Glomerular visceral epithelial cell (primary cell): Measurements from ENCODE around the gene SECTM1.
"Not testable (repeated sequence)": the region's sequence is repeated elsewhere in the genome, so short reads cannot be mapped to it uniquely, and the experiment has no call there.

ENCODE experiments used
- DNase-seq: peaks from one replicate; pipeline ENCODE4 v3.0.0-alpha.2; 2016; ENCODE audit errors: extremely low spot score

The SECTM1 gene

GRCh38 chr17:82333279-82334171 lies at the start of gene SECTM1:
TSS of gene SECTM1 (minus strand) at chr17:82333766. CDS start at chr17:82327240, 6,526 bp downstream.
- no peak for DNase-seq

- DNase-seq = no peak
These were observed 49.3 kb upstream of the SECTM1 start for GRCh38 chr17:82382933-82383255.

GRCh38 chr17:82382220-82382932 lies 48.8 kb upstream of the SECTM1 start:
- DNase-seq = not testable (repeated sequence)

GRCh38 chr17:82381703-82382009 lies 48.1 kb upstream of the SECTM1 start:
- DNase-seq = not testable (repeated sequence)

GRCh38 chr17:82380860-82381702 lies 47.5 kb upstream of the SECTM1 start:
- DNase-seq = no peak

GRCh38 chr17:82378741-82379021 lies 45.1 kb upstream of the SECTM1 start:
- DNase-seq = no peak

- no peak for DNase-seq
These were observed 44.6 kb upstream of the SECTM1 start for GRCh38 chr17:82377924-82378740.

- DNase-seq = not testable (repeated sequence)
These were observed 43.7 kb upstream of the SECTM1 start for GRCh38 chr17:82377294-82377693.

GRCh38 chr17:82376042-82376730 lies 42.6 kb upstream of the SECTM1 start:
- DNase-seq = no peak

GRCh38 chr17:82375359-82376041 lies 41.9 kb upstream of the SECTM1 start:
- no peak for DNase-seq

GRCh38 chr17:82374626-82375331 lies 41.2 kb upstream of the SECTM1 start:
- DNase-seq = no peak

- DNase-seq = no peak
These were observed 40.4 kb upstream of the SECTM1 start for GRCh38 chr17:82373731-82374625.

GRCh38 chr17:82373072-82373452 lies 39.5 kb upstream of the SECTM1 start:
- DNase-seq = not testable (repeated sequence)

- DNase-seq = no peak
These were observed 38.9 kb upstream of the SECTM1 start for GRCh38 chr17:82372249-82373071.

GRCh38 chr17:82371333-82372248 lies 38.0 kb upstream of the SECTM1 start, which contains the start of gene UTS2R:
TSS of gene UTS2R (plus strand) at chr17:82371765. CDS start at chr17:82374325, 2,560 bp downstream.
- DNase-seq = no peak

- DNase-seq = no peak
These were observed 37.1 kb upstream of the SECTM1 start for GRCh38 chr17:82370471-82371332.
